Fibroblast of lung (primary cell): ENCODE results near the gene CEP128.

Experiments used
- EZH2 ChIP-seq: IDR thresholded peaks from 2 replicates; pipeline ENCODE4 v1.5.1; 2012; ENCODE audit warnings: low read length, control low read depth, mild to moderate bottlenecking; ENCODE audit errors: missing control alignments
- TF ChIP-seq, protein P1 (sequence below), 2 donors: IDR thresholded peaks in 1 of 2; conservative IDR thresholded peaks in 1 of 2; 1 replicate in 1 of 2; 2 replicates in 1 of 2; pipeline ENCODE4 v1.5.1; 2011 to 2012; ENCODE audit warnings: low read length in 2 of 2, control low read depth in 1 of 2, inconsistent platforms in 1 of 2, low read depth in 1 of 2, mild to moderate bottlenecking in 1 of 2

DNA sequence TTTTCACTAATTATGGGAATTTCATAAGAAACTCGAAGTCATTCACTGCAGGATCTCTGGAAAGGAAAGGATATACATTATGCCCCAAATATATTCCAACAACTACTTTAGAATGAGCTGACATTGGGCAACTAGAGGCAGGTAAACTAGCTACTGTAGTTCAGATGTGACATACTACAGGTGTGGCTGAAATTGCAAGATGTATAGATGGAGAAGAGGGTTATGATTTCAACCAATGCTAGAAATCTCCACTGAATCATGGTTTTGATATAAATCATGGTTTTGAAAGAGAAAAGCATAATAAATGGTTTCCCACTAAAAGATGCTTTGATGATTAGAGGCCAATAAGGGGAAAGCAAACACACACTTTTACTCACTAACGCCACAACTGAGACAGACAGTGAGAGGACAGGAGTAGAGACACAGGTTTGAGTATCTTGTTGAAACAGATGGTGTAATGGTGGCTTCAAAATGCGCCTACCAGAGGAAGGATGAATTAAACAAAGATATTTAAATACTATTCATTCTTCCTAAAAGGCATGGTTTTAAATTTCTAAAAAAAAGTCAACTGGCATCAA, 434.2 kb downstream of the CEP128 start:
- TF ChIP-seq, protein P1, sequence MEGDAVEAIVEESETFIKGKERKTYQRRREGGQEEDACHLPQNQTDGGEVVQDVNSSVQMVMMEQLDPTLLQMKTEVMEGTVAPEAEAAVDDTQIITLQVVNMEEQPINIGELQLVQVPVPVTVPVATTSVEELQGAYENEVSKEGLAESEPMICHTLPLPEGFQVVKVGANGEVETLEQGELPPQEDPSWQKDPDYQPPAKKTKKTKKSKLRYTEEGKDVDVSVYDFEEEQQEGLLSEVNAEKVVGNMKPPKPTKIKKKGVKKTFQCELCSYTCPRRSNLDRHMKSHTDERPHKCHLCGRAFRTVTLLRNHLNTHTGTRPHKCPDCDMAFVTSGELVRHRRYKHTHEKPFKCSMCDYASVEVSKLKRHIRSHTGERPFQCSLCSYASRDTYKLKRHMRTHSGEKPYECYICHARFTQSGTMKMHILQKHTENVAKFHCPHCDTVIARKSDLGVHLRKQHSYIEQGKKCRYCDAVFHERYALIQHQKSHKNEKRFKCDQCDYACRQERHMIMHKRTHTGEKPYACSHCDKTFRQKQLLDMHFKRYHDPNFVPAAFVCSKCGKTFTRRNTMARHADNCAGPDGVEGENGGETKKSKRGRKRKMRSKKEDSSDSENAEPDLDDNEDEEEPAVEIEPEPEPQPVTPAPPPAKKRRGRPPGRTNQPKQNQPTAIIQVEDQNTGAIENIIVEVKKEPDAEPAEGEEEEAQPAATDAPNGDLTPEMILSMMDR (conservative IDR thresholded peaks at IDR 0.05 in 1 of 2, IDR thresholded peaks at IDR 0.05 in 1 of 2; ENCODE audit: low read depth in 1 of 2, low read length in 2 of 2) = no peak
- no peak for TF ChIP-seq EZH2
